HG03342 (cell line): ENCODE measurements around the gene HNRNPH1.

Source experiments
- ATAC-seq: cut with Tn5 transposase; IDR thresholded peaks from one replicate; pipeline ENCODE4 v1.9.1; 2021; ENCODE audit warnings: mild to moderate bottlenecking, moderate library complexity; ENCODE audit not compliant: unreplicated experiment

HNRNPH1 gene

DNA sequence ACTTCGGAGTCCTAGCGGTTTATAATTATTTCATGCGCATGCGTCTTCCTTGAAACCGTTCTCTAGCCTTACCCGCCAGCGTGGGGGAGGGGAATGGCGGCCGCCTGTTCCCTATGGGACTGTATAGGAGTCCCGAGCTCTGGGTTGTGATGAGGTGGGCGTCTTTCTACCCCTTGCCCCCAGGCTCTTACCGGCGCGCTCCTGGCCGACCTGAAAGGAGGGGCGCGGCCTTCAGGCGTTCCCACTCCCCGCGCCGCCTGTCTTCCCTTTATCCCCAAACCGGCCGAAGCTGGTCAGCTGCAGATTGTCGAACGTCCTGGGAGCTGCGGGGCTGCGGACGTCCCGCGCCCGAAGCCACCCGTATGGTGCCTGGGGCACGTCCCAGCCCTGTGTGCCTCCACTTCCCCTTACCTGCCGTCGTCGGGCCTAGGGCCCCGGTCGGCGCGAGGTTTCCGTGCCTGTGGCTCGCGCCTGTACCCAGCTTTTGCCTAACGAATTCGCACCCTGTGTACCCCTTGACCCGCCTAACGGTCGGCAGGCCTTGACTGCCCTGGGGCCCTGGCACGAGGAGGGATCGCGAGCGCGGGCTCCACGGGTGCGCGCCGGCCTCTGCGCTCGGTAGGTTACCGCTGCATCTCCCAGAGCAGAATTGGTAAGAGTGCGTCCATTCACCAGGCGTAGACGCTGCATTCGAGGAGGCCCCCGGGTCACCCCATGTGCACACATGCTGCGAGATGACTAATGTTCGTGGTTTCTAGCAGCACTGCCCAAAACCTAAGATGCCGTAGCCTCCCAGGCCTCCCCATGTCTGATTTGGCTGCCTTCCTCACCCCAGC lies 653 bp upstream of the HNRNPH1 start:
- ATAC-seq: peak; percentile 12

DNA sequence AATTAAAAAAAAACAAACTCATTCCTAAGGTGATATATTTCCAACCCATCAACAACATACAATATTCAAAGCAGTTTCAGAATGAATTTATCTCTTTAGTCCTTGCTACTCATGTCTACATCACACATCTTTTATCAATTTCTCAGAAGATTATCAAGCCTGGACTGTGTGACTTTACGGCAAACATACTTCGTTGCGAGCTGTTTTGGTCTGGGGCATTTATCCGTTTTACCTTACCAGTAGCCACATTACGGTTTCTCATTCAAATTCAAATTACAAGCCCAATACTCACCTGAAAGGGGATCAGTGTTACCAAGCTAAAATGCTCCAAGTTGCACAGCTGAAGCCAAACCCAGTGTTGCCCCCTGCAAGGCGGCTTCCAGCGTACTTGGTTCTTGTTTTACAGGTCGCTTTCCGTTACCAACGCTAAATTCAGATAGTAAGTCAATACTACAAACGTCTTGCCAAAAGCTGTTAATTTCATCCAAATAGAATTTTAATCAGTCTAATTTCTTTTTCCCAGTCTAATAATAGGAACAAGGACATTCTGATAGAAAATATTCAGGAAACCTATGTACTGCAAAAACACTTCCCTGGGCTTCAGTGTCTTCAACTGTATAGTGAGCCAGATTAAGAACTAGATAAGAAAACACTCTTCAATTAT lies 1.8 kb downstream of the HNRNPH1 start:
- no peak for ATAC-seq

DNA sequence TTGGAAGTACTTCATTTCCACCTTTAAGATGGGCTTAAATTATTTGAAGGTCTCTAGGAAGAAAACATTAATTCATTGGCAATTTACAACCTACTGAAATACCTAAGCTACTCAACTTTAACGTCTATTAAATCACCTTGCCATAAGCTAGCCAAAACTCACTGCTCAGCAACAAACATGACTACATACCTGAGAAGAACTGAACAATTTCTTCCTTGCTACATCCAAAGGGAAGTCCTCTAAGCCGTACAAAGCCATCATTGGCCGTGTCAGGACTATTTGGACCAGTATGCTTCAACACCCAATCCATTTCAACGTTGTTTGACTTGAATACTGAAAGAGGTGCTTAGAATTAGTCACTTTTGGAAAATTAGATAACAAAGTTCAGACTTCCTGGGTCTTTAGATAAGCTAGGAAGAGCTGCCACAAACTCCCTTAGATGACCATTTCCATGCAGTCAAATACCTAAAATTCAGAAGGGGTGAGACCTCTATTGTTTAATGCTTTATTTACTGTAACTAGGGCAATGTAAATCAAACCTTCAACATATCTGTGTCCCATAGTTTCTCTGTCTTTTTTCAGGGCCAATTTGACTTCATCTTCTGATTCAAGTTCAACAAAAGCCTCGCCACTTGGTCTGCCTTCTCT lies 2.6 kb downstream of the HNRNPH1 start:
- no peak for ATAC-seq

DNA sequence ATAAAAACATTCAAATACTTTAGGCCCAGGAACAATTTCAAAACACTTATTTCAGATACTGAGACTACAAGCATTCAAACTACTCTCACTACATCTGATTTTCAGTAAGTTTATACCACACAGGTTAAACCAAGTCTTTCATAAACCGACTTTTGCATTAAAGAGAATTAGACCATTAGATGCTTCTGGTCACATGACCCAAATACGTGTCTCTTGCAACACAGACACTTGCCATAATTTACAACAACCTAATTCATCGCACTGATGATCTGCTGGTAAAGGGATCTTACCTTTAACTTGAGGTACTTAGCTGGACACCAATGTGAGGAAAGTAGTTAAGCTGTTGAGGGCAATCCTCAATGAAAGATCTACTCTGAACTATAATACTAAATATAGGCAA lies 3.2 kb downstream of the HNRNPH1 start:
- ATAC-seq: no peak

DNA sequence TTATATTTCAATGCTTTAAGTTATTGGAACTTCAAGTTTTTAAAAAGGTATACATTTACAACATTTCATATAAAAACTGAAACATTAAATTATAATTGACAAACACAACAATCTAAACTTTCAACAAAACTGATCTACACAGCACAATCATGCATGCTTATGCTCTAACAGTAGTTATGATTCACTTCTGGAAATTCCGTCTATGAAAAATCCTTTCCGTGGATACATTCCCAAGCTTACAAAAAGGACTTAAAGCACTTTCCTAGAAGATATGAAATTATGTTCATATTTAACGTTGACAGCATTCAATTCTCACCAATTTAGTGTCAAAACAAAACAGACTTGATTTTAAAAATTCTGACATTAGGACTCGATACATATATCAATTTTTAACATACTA lies 3.7 kb downstream of the HNRNPH1 start:
- ATAC-seq: no peak

DNA sequence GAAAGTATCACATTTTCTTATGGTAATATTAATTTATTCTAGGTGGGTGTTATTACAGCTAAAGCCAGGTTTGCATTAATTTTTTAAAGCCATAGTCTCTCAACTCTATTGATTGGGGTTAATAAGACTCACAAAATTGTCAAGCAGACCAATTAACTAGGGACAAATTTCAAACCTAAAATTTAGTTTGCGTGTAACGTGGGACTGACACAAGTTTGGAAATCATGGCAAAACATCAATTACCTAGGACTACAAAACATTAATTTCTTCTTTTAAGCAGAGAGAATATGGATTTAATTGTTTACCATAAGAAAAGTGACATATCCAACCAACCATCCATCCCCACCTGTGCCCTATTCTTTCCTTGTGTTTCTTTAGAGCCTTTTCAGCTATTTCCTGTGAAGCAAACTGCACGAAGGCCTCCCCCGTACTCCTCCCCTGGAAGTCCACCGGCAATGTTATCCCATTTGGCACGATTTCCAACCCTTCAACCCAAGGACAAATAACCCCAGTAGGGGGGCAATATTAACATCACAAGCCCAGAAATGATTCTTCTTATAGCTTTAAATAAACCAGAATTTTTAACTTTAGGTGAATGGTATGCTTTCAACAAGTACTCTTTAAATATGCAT lies 4.4 kb downstream of the HNRNPH1 start:
- no peak for ATAC-seq

DNA sequence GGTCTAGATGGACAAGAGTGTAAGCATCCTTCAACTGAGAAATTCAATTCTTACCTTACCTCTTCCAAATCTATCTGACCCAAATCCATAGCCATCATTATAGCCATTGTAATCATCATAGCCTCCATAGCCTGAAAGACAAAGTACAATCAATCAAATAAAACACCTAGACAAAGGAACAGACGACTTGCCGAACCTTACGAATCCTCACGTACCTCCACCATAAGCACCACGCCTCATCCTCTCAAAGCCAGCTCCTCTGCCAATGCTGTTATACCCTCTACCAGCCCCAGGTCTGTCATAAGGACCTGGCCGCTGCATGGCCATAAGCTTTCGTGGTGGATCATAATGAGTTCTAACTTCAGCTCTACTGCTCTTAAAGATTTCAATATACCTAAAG lies 5.5 kb downstream of the HNRNPH1 start:
- no peak for ATAC-seq

DNA sequence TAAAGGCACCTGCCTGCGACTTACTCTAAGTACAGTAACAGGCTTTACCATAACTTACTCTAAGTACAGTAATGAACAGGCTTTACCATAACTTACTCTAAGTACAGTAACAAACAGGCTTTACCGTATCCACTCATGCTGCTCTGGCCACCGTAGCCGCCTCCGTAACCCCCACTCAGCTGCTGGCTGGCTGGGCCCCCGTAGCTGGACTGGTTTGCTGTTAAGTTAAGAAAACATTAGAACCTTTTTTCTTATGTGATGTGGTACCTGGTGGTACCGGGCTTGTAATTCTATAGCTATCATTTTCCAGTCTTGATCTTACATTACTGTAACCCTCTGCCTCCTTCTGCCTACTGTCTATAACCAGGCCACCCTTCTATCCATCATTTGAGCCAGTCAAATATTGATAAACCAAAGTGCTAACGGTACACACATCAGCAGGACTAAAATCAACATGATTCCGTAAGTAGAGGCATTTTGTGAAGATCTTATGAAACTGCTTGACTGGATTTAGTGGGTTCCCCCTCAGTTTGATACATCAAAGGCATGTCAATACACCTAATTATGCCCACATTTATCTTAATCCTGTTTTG lies 7.4 kb downstream of the HNRNPH1 start:
- ATAC-seq: no peak

DNA sequence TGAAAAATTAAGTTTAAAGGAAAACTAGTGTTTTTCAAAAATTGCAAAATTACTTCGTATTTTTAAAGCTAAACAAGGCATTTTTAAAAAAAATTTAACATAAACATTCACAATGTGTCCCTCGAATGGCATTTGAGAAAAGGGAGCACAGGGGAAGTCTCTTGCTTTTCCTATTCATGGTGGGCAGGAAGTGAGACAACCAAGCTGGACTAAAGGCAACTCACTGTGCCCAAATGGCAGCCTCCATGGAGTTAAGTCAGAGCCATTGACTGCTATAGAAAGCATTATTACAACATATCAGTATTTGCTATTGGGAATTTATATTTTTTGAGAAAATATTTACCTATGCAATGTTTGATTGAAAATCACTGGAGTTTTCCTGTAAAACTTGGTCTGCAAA lies 8.3 kb downstream of the HNRNPH1 start:
- ATAC-seq: no peak

DNA sequence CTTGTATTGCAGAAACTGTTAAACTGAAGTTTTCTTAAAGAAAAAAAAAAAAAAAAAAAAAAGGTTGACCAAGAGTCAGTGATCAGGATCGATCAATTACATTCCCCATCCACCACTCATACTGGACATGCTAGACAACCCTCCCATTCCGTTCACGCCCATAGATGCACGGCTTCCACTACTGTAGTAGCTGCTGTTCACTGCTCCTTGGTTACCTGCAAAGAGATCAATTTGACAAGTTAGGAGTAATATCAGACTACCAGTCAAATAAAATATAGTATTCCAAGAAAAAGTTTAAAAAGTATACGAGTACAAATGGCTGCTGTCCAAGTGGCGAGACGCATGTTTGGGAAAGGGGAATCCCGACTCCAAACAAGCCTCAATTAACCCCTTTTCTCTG lies 8.7 kb downstream of the HNRNPH1 start:
- ATAC-seq: no peak

DNA sequence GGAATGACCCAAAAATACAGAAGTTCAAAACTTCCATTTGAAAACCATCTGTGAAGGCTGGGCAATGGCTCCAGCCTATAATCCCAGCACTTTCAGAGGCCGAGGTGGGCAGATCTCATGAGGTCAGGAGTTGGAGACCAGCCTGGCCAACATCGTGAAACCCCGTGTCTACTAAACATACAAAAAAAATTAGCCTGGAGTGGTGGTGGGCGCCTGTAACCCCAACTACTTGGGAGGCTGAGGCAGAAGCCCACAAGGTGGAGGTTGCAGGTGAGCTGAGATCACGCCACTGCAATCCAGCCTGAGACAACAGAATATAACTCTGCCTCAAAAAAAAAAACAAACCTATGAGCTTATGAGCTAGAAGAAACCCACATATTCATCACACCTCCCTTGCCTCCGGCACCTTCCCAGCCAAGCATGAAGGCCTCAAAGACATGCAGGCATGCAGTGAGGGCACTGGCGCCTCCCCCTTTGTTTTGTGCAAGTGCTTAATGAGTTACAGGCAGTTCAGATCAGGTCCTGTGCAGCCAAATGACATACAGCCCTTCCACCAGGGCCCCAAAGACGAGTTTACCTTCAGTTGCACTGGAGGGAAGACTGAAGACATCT lies 9.9 kb downstream of the HNRNPH1 start:
- ATAC-seq: no peak

DNA sequence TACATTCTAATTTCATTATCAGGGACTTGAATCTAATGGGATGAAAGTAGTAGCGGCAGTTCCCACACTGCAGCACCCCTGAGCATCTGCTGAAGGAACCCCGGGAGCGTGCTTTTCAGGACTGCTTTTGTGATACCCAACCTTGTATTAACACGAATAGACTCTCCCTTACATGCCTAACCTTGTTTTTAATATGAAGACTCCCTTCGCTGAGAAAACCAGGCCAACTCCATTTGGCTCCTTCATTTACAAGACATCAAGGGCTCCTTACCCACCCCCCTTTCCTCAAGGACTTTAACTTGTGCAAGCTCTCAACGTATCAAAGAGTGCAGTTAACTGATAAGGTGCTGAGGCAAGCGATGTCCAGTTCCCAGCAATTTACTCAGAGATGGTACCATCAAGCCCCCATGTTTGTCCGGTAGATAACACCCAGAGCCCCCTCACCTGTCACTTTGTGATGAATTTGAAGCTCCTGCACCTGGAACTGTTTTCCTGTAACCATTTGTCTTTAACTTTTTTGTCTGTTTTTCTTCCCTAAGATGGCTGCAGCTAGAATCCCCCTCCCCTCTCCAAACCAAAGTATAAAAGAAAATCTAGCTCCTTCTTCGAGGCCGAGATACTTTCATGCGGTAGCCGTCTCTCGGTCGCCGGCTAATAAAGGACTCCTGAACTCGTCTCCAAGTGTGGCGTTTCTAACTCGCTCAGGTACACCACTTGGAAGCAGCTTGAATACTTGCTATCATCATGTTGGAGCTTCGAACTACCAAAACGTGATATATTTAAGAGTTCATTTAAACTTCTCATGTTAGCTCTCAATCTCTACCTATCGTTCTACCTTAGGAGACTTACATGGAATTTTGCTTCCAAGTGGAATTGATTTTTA lies 10.7 kb downstream of the HNRNPH1 start:
- no peak for ATAC-seq

DNA sequence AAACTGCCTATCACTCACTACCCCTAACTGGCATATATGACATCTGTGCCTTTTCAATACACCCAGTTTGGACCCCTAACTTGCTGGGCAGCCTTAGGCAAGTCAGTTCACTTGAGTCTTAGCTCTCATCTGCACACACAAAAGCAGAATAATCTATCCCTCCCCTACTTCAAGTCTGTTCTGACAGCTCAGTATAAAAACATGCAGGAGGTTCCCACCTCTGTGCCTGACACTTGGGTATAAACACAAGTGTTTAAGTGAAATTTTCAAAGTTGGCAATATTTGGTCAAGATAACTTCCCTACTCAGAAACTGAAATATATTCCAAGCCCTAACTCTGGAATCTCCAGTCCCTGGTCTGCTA lies 12.6 kb downstream of the HNRNPH1 start:
- no peak for ATAC-seq

DNA sequence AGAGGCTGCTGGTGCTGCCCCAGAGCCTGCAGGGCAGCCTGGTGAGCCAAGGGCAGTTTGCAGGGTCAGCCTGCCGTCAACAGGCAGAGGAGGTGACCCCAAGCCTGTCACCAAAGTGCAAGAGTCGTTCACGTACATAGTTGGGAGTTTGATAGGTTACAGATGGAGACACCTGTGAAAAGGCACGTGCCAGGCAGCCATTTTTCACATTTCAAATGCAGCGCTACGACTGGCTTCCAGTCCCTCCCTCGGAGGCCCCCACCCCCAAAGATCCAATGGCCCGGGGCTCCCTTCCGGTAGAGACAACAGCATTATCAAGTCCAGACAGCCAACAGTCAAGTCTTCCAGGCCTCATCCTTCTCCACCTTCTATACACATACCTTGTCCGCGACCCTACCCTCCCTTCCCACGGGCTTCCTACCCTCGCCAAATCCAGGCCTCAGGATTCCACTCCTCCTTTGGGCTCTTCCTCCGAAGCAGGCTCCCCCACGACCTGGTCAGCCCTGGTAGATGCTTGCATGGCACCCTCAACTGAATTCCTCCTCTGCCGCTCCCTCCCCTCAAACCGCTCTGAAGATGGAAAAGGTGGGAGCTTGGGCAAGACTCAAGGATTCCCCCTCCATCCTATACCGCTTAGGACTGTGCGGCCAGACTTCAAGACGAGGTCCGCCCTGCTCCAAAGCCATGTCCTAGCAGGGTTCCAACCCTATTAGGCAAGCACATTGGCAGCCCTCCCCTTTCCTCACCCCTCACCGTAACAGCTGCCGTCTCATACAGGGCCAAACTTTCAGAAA lies 13.2 kb downstream of the HNRNPH1 start:
- no peak for ATAC-seq

DNA sequence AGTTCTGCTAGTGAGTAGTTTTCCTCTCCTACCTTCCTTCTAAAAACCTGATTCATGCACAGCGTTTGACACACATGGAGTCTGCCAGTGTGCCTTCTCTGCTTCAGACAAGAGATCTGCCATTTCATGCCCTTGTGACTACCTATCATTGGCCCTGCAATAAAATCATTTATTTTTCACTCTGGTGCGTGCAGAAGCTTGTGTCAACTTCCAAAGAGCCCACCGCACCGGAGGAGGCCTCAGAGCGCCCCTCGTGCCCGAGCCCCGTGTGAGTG lies 13.7 kb downstream of the HNRNPH1 start:
- ATAC-seq: no peak

DNA sequence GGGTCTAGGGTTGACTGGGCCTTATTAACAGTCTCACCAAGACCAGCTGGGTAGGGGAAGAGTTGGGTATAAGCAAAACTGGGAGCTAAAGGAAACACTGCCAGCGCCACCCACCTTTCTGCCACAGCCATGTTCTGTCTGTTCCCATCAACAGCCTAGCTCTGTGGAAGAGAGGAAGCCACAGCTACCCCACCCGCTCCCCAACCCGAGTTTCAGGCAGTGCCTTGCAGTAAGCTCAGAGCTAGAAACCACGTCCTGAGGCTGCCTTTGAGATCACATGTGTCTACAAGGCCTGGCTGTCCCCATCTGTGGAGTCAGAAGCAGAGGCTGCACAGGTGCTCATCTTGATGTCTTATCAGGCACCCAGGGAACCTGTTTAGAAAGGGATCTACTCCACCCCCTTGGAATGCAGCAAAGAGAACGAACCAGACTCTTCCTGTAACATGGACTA lies 15.3 kb downstream of the HNRNPH1 start:
- ATAC-seq: no peak

DNA sequence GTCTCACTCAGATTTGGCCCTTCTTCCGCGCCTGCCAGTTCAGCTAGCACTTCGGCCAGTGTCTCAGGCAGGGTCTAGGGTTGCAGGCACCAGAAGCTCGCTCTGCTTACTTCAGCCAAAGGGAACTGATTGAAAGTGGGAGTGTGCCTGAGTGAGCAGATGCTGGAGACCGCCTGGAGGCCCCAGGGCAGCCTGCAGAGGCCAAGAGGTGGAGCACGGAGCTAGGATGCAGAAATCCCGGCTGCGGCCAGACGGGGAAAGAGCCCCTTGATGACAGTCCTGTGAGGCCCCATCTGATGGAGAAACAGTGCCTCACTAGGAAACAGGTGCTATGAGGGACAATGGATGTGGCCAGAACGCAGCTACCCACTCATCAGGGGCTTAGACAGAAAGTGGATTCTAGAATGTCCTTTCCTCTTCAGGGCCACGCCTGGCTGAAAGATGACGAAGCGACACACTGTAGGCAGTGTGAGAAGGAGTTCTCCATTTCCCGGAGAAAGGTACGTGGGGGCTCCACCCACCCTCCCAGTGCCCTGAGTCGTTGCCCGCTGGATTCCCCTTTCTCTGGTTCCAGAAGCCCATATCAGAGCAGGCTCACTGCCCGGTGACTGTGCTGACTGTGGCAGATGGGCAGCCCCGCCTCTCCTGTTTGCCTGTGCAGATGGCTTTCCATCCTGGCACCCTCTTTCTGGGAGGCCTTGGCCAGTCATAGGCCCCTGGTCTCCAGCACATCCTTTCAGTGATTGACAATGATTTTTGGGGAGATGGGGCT lies 16.1 kb downstream of the HNRNPH1 start:
- no peak for ATAC-seq

DNA sequence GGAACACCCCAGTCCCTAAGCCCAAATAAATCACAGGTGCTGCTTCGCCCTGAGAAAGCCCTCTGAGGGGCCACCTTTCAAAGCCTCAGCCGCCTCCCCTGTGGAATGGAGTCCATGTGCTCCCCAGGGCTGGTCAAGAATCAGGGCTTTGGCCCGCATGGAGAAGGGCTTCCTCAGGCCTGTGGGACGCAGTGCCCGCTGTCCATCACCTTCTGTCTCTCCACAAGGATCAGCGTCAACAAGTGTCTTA lies 16.6 kb downstream of the HNRNPH1 start:
- ATAC-seq: no peak
